Endothelial cell of umbilical vein (primary cell): ENCODE results near the gene HSD17B14. TPM values are rescaled to one million over a fixed set of nuclear protein-coding genes. Genes with fewer than 3 reads are reported as not detected.

Source experiments
- BruUV-seq: library from RNA; stranded (reverse); fragments of 400-500 nt; replicated peaks from 2 replicates; lab custom pipeline; 2021; lab: Mats Ljungman, UMichigan
- CTCF ChIA-PET: fragments of 300-600, 350-600 bp; sonication (Branson Sonifier 250); formaldehyde crosslinking; loops from one replicate; lab custom pipeline; 2021; ENCODE audit warnings: antibody characterized with exemption, inconsistent platforms; lab: Charles Lee
- POLR2A ChIA-PET: fragments of 300-600, 350-600 bp; sonication (Branson Sonifier 250); formaldehyde crosslinking; loops from one replicate; lab custom pipeline; 2021; ENCODE audit warnings: antibody characterized with exemption, inconsistent platforms; lab: Charles Lee
- DNase-seq: peaks from one replicate; pipeline ENCODE4 v3.0.0-alpha.2; 2011; ENCODE audit warnings: low read depth, low spot score
- FAIRE-seq: peaks from 2 replicates; lab custom pipeline; 2011; peaks lifted over from hg19 to GRCh38; lab: Jason Lieb, UNC
- H2AFZ ChIP-seq: 2 replicates; pipeline ENCODE4 v1.6.0; 2012; ENCODE audit warnings: low read depth, low read length, control low read depth, inconsistent platforms
- H3K27ac ChIP-seq: 2 replicates; pipeline ENCODE4 v1.5.1; 2011; ENCODE audit warnings: low read depth, mild to moderate bottlenecking, control low read depth, low read length, moderate library complexity; ENCODE audit not compliant: insufficient read depth
- H3K27me3 ChIP-seq, 2 experiments: 2 replicates each; pipeline versions ENCODE4 v1.6.0 to v1.6.1; 2011; ENCODE audit warnings: low read length in 2 of 2, mixed read lengths in 1 of 2; ENCODE audit not compliant: control insufficient read depth in 2 of 2, insufficient read depth in 2 of 2
- H3K36me3 ChIP-seq, 2 experiments: 2 replicates in 1 of 2; 3 replicates in 1 of 2; pipeline ENCODE4 v1.5.1; 2011; ENCODE audit warnings: low read length in 2 of 2, mild to moderate bottlenecking in 1 of 2, moderate library complexity in 1 of 2; ENCODE audit not compliant: control insufficient read depth in 2 of 2, insufficient read depth in 2 of 2; ENCODE audit errors: extremely low read depth in 1 of 2
- H3K4me1 ChIP-seq: 3 replicates; pipeline ENCODE4 v1.5.1; 2011; ENCODE audit warnings: mild to moderate bottlenecking, low read length; ENCODE audit not compliant: control insufficient read depth, insufficient read depth; ENCODE audit errors: extremely low read depth
- H3K4me2 ChIP-seq: 2 replicates; pipeline ENCODE4 v1.6.1; 2011; ENCODE audit warnings: low read length, control low read depth, mixed read lengths; ENCODE audit not compliant: insufficient read depth
- H3K4me3 ChIP-seq, 3 experiments: fragments of 200-600 bp in 1 of 3; sonication (generic), shearing (Covaris generic) in 1 of 3; replicated peaks in 1 of 3; 2 replicates each; pipeline ENCODE4 v1.5.1; 2011 to 2016; ENCODE audit warnings: control low read depth in 3 of 3, low read length in 3 of 3, mild to moderate bottlenecking in 2 of 3, inconsistent platforms in 1 of 3, low read depth in 1 of 3, moderate library complexity in 1 of 3; ENCODE audit not compliant: insufficient read depth in 1 of 3
- H3K79me2 ChIP-seq: 2 replicates; pipeline ENCODE4 v1.6.0; 2012; ENCODE audit warnings: low read length, inconsistent platforms; ENCODE audit not compliant: control insufficient read depth, insufficient read depth
- H3K9ac ChIP-seq: replicated peaks from 2 replicates; pipeline ENCODE3; 2011; ENCODE audit warnings: low read length, control low read depth; ENCODE audit not compliant: insufficient read depth; ENCODE audit errors: extremely low read depth
- H3K9me1 ChIP-seq: replicated peaks from 3 replicates; pipeline ENCODE4 v1.6.0; 2011; ENCODE audit warnings: mild to moderate bottlenecking, low read length; ENCODE audit not compliant: control insufficient read depth, insufficient read depth; ENCODE audit errors: extremely low read depth
- H3K9me3 ChIP-seq: replicated peaks from 2 replicates; pipeline ENCODE4 v1.5.1; 2012; ENCODE audit warnings: low read length, inconsistent platforms; ENCODE audit not compliant: control insufficient read depth, insufficient read depth
- H4K20me1 ChIP-seq: replicated peaks from 2 replicates; pipeline ENCODE3; 2011; ENCODE audit warnings: mild to moderate bottlenecking, low read length; ENCODE audit not compliant: control insufficient read depth, insufficient read depth; ENCODE audit errors: extremely low read depth
- EZH2 ChIP-seq: IDR thresholded peaks from 2 replicates; pipeline ENCODE4 v1.6.1; 2012; ENCODE audit warnings: borderline replicate concordance, low read depth, mild to moderate bottlenecking, moderate library complexity, low read length, inconsistent platforms; ENCODE audit not compliant: severe bottlenecking
- FOS ChIP-seq: IDR thresholded peaks from 2 replicates; pipeline ENCODE4 v1.6.1; 2011; ENCODE audit warnings: mild to moderate bottlenecking, low read length, moderate library complexity, borderline replicate concordance; ENCODE audit not compliant: insufficient read depth
- GATA2 ChIP-seq: IDR thresholded peaks from 2 replicates; pipeline ENCODE4 v1.7.0; 2011; ENCODE audit warnings: low read depth, mild to moderate bottlenecking, moderate library complexity, mixed read lengths, low read length; ENCODE audit not compliant: insufficient read length, insufficient read depth
- JUN ChIP-seq: IDR thresholded peaks from 2 replicates; pipeline ENCODE4 v1.6.1; 2011; ENCODE audit warnings: borderline replicate concordance, low read depth; ENCODE audit not compliant: insufficient read length, insufficient read depth
- MYC ChIP-seq: IDR thresholded peaks from one replicate; pipeline ENCODE4 v1.6.1; 2011; ENCODE audit warnings: mild to moderate bottlenecking, low read depth, low read length
- POLR2A ChIP-seq: IDR thresholded peaks from 2 replicates; pipeline ENCODE4 v1.6.1; 2012; ENCODE audit warnings: low read depth, mild to moderate bottlenecking, control low read depth, low read length
- POLR2AphosphoS5 ChIP-seq: IDR thresholded peaks from 2 replicates; pipeline ENCODE4 v1.6.1; 2012; ENCODE audit warnings: low read depth, mild to moderate bottlenecking, control low read depth, low read length, moderate library complexity; ENCODE audit not compliant: insufficient read depth
- dilution Hi-C: fragments of 300-500 bp; cut with MboI; formaldehyde crosslinking; loops from one replicate; pipeline ENCODE4 v1.15.0; 2019; ENCODE audit warnings: low sequenced_read_pairs; ENCODE audit not compliant: extremely low pct_ligation_motif_present
- intact Hi-C: fragments of 100-400 bp; cut with micrococcal nuclease; formaldehyde crosslinking; loops from one replicate; pipeline ENCODE4 v1.10.0; 2022
- polyA plus RNA-seq, 4 experiments: library from polyadenylated mRNA; depleted of rRNA in 3 of 4; stranded (reverse) in 3 of 4; unstranded in 1 of 4; fragments of >200 nt; gene quantifications; 2 replicates each; pipeline versions ENCODE4 v1.2.1 to v1.2.3, GENCODE V29; 2011 to 2012; ENCODE audit warnings: missing spikeins in 1 of 4
- total RNA-seq: library from RNA; stranded (reverse); gene quantifications from 2 replicates; pipeline ENCODE4 v1.2.3, GENCODE V29; 2021
- TF ChIP-seq, protein P1 (sequence below): IDR thresholded peaks from 2 replicates; pipeline ENCODE4 v1.6.1; 2011; ENCODE audit not compliant: insufficient read depth, insufficient read length
- TF ChIP-seq, protein P2 (sequence below), 2 donors: IDR thresholded peaks; 1 replicate in 1 of 2; 2 replicates in 1 of 2; pipeline ENCODE4 v1.5.1; 2011; ENCODE audit warnings: low read length in 2 of 2, mild to moderate bottlenecking in 2 of 2, moderate library complexity in 2 of 2, control low read depth in 1 of 2, inconsistent platforms in 1 of 2, low read depth in 1 of 2; ENCODE audit not compliant: insufficient read depth in 1 of 2; ENCODE audit errors: extremely low read depth in 1 of 2

HSD17B14 gene
- total and polyA plus RNA-seq, 2 donors (not counting 3 experiments of a cell fraction or from before 2014, with no cell fraction given) = 20.9 to 46.3 TPM

DNA sequence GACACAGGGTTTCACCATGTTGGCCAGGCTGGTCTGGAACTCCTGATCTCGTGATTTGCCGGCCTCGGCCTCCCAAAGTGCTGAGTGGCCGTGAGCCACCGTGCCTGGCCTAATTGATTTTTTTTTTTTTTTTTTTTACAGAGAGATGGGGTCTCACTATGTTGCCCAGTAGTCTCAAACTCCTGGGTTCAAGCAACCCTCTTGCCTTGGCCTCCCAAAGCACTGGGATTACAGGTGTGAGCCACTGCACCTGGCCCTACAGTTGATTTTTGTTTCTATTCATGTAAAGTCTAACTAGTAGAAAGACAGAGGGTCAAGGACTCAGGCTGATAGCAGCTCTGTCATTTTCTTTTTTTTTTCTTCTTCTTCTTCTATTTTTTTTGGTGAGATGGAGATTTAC, 59.2 kb downstream of the HSD17B14 start:
- Histone ChIP-seq H4K20me1 (no peaks in the 10 kb centered on the region), H3K36me3 (no peaks in the 10 kb centered on the region), H3K27me3 (no peaks in the 10 kb centered on the region), H3K4me1 (peaks cover 9% of the 10 kb centered on the region), H3K9me3 (no peaks in the 10 kb centered on the region), H3K4me3 (no peak overlapping the region), H2AFZ (no peak overlapping the region), H3K9ac (no peak overlapping the region), H3K9me1 (no peaks in the 10 kb centered on the region), H3K4me2 (no peak overlapping the region), H3K79me2 (no peaks in the 10 kb centered on the region), H3K27ac (no peak overlapping the region)
- no peak for TF ChIP-seq FOS
- TF ChIP-seq POLR2AphosphoS5 = no peak
- no peak for TF ChIP-seq POLR2A
- TF ChIP-seq, protein P1, sequence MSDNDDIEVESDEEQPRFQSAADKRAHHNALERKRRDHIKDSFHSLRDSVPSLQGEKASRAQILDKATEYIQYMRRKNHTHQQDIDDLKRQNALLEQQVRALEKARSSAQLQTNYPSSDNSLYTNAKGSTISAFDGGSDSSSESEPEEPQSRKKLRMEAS = no peak
- no peak for TF ChIP-seq GATA2
- TF ChIP-seq JUN = no peak
- TF ChIP-seq EZH2 = no peak
- TF ChIP-seq, protein P2, sequence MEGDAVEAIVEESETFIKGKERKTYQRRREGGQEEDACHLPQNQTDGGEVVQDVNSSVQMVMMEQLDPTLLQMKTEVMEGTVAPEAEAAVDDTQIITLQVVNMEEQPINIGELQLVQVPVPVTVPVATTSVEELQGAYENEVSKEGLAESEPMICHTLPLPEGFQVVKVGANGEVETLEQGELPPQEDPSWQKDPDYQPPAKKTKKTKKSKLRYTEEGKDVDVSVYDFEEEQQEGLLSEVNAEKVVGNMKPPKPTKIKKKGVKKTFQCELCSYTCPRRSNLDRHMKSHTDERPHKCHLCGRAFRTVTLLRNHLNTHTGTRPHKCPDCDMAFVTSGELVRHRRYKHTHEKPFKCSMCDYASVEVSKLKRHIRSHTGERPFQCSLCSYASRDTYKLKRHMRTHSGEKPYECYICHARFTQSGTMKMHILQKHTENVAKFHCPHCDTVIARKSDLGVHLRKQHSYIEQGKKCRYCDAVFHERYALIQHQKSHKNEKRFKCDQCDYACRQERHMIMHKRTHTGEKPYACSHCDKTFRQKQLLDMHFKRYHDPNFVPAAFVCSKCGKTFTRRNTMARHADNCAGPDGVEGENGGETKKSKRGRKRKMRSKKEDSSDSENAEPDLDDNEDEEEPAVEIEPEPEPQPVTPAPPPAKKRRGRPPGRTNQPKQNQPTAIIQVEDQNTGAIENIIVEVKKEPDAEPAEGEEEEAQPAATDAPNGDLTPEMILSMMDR (IDR thresholded peaks at IDR 0.05; ENCODE audit: extremely low read depth in 1 of 2, insufficient read depth in 1 of 2, low read depth in 1 of 2, low read length in 2 of 2) = no peak
- TF ChIP-seq MYC = no peak
- no TSS peak for BruUV-seq
- dilution Hi-C loops = no loop called here
- intact Hi-C loops = no loop called here
- CTCF ChIA-PET = interaction anchor here (1.0 kb wide), 1 partner anchor 11 kb away, joined by 3 read pairs; no protein-coding TSS in a partner anchor
- FAIRE-seq (no peak), DNase-seq (no peak)
- POLR2A ChIA-PET = no interaction called here
